Gastroesophageal sphincter (tissue), 3 donors: ENCODE results near the gene CSNK1G2.

ENCODE experiments used
- POLR2AphosphoS5 ChIP-seq: sonication (generic); formaldehyde crosslinking; IDR thresholded peaks from one replicate; pipeline ENCODE4 v1.6.1; 2017; ENCODE audit warnings: antibody characterized with exemption
- TF ChIP-seq, protein P1 (sequence below), 4 experiments: fragments of 200-600 bp in 2 of 4; fragments of 450-650 bp in 2 of 4; sonication (generic) in 1 of 4; IDR thresholded peaks; one replicate each; pipeline ENCODE4 v1.5.1; 2017 to 2019; ENCODE audit warnings: antibody characterized with exemption in 4 of 4, mild to moderate bottlenecking in 2 of 4, moderate library complexity in 2 of 4

DNA sequence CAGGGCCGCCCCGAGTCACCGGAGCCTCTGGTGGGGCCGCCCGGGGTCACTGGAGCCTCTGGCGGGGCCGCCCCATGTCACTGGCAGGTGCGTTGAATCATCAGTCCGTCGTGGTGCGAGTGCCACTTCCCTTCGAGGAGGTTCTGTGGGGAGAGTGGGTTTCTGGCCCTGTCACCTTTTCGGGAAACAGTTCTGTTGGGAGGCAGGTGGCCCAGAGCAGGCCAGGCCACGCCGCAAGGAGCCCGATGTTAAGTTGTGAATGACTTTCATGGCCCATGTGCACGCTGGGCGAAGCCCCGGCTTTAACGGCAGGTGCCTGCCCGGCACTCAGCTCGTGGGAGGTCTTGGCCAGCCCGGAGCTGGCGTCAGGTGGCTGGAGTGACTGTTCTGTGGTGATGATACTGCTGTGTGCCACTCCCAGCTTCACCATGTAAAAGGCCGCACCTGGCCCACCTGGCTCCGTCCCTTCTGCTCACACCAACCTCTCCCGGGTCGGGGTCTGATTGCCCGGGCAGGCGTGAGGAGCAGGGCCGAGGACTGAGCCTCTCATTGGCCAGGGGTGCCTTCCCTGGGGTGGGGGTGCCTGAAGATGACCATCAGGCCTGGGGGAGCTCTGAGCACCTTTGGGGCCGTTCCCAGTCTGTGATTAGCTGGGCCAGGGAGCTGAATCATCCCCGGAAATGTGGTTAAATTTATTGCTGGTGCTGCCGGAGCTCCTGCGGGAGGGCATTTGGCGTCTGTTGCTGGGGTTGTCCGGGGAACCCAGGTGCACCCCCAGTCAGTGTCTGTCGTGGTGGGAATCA, 29.2 kb downstream of the CSNK1G2 start:
- TF ChIP-seq, protein P1, sequence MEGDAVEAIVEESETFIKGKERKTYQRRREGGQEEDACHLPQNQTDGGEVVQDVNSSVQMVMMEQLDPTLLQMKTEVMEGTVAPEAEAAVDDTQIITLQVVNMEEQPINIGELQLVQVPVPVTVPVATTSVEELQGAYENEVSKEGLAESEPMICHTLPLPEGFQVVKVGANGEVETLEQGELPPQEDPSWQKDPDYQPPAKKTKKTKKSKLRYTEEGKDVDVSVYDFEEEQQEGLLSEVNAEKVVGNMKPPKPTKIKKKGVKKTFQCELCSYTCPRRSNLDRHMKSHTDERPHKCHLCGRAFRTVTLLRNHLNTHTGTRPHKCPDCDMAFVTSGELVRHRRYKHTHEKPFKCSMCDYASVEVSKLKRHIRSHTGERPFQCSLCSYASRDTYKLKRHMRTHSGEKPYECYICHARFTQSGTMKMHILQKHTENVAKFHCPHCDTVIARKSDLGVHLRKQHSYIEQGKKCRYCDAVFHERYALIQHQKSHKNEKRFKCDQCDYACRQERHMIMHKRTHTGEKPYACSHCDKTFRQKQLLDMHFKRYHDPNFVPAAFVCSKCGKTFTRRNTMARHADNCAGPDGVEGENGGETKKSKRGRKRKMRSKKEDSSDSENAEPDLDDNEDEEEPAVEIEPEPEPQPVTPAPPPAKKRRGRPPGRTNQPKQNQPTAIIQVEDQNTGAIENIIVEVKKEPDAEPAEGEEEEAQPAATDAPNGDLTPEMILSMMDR (IDR thresholded peaks at IDR 0.05) = no peak
- no peak for TF ChIP-seq POLR2AphosphoS5
